Stimulated activated CD4-positive, alpha-beta T cell treated with anti-CD3 and anti-CD28 coated beads, Interleukin-4, amount 100 ng/mL, for 1 hour (primary cell): ENCODE data around the gene PCSK1.

Experiments
- DNase-seq: peaks from one replicate; pipeline ENCODE4 v3.0.0-alpha.2; 2020

Gene PCSK1

GRCh38 chr5:96433066-96433447 lies at the start of gene PCSK1:
Gene PCSK1 (minus strand): TSS chr5:96433248. CDS start chr5:96433042, 206 bp downstream.
- no peak for DNase-seq

GRCh38 chr5:96481867-96482266 lies 48.8 kb upstream of the PCSK1 start:
- no peak for DNase-seq

DNA sequence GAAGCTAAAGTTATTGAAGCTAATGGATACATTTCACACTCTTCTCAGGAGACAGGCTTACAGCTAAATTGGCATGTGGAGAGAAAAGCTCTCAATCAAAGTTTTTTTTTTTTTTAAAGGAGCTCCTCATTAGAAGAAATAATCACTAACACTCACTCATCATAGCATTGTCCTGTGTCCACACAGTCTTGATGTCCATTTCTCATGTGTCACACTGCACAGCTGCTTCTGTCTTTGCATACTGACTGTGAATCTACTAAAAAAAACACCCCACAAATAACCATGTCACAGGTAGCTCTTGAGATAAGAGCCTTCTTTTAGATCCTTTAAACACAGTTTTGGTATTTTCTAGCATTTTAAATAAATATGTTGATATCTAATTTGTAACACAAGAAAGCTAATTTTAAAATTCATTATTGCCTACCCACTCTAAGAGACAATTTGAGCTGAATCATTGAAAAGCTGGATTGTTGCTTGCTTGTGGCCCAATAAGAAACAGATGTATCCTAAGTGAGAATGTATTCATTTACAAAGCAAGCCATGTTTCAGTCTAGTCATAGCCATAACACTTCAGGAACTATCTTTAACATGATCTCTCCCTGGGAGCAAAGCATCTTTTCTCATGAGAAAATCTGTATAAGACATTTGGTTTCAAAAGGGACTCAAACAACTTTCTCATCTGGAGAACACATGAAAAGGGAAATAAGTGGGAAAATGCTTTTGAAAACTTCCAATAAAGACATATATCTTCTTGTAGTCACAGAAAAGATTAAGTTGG lies 48.1 kb upstream of the PCSK1 start:
- no peak for DNase-seq

- no peak for DNase-seq
Measured at GRCh38 chr5:96478983-96479382, 45.9 kb upstream of the PCSK1 start.

DNA sequence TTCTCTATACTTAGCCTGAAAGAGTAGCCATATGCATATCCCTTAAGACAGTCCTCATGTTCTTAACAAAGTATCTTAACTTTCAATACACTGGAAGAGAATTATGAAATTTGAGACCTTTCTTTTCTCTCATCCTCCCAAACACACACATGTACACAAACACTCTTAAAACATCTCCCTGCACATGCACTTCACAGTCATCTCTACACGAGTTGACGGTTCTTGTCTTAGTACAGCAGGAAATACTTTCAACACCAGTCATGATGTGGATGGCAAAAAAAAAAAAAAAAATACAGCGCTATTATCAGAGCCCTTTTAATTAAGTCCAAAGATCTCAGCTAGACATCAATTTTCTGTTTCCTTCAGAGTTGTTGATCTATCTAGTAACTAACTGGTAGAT lies 43.6 kb upstream of the PCSK1 start:
- DNase-seq = no peak

DNA sequence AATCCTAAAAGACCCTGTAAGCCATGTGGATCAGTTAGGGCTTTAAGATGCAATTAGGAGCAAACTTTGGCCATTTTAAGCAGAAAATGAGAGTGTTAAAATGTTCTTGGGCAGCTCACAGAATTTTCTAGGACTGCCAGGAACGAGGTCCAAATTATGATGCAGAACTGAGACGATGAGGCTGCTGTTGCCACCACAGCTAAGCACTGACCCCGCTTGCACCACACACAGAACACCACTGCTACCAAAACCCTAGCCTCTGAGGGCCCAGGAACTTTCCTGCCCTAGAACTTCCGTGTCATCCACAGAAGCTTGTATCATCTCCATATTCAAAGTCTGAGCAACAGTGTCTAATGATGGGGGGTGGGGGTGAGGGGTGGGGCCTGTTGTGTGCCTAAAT lies 41.0 kb upstream of the PCSK1 start:
- DNase-seq = no peak

DNA sequence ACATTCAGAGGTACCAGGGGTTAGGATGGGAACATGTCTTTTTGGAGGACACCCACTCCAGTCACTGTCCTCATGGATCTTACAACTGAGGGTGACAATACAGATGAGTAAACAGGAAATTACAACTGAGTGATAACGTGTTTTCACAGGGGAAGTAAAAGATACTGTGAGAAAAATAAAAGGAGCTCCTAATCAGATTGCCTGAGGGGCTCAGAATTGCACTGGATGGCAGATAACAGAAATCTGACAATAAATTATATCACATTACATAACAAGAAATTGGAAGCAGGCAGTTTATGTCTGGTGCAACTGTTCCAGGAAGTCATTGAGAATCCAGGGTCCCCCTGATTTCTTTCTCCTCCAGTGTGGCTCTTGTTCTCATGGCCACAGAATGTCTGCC lies 40.1 kb upstream of the PCSK1 start:
- no peak for DNase-seq

DNA sequence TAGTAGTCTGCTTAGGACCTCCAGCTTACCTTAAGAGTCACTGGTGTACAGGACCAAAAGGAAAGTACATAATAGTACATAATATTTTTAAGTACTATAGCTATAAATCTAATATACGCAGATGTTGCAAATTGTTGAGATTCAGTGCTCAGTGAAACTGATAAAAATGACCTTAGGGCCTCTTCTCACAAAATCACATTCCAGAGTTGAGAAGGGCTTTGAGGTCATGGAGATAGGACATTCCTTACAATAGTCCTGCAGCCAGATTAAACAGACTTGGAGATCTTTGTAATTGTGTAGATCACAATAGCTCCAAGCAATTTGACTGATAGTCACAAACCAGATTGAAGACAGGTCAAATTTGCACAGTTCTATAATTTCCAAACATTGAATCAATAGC lies 37.7 kb upstream of the PCSK1 start:
- DNase-seq = no peak

GRCh38 chr5:96468956-96469355 lies 35.9 kb upstream of the PCSK1 start:
- DNase-seq = no peak

DNA sequence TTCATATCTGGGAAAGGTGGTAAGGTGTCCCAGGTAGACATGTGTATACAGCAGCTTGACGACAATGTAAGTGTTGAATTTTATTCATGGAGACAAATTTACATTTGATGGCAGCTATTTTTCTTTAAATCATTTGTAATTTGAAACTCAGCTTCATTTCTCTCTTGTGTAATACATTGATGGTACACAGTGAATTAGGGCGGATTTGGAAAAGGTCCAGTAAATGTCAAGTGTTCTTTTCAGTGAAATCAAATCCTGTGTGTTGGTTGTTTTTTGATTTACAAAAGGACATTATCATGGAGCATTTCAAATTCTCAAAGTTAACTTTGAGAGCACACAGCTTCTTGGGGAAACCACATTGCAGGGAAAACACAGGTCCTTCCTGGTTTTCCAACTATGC lies 30.0 kb upstream of the PCSK1 start:
- DNase-seq = no peak

- no peak for DNase-seq
Measured at GRCh38 chr5:96459313-96460121, 26.5 kb upstream of the PCSK1 start.

GRCh38 chr5:96458176-96458575 lies 25.1 kb upstream of the PCSK1 start:
- no peak for DNase-seq

DNA sequence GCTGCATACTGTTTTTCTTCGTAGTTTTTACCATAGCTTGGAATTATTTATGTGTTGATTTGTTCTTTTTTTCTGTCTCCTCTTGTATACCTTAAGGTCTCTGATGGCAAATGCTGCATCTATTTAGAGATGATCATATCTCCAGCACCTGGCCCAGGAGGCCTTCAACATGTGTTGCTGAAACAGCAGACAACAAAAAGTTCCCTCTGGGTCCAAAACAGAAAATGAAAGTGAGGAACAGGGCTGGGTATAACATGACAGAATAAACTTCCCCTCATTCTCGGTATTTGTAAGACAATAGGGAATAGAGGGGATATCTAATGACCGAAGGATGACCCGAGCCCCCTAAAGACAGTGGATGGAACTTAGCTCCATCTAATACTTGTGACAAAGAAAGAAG lies 22.7 kb upstream of the PCSK1 start:
- DNase-seq = no peak

DNA sequence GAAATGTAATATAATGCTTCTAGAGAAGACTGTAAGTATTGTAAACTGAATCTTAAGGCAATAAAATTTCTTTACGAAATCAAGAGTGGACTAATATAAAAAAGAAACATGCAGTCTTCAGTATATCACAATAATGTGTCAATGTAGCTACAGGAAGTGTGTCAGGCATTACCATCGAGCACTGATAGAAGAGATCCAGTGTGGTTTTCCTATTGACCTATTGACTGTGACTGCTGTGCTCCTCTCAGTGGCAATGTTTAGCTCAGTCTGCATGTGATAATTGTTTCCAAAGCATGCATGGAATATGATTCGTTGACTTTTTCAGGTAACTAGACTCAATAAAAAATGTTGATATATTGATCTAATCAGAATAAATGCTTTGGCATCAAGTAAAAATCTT lies 20.3 kb upstream of the PCSK1 start:
- no peak for DNase-seq

GRCh38 chr5:96447949-96448348 lies 14.9 kb upstream of the PCSK1 start:
- no peak for DNase-seq

GRCh38 chr5:96440185-96440538 lies 7.1 kb upstream of the PCSK1 start:
- no peak for DNase-seq

- no peak for DNase-seq
Measured at GRCh38 chr5:96439477-96440184, 6.6 kb upstream of the PCSK1 start.

DNA sequence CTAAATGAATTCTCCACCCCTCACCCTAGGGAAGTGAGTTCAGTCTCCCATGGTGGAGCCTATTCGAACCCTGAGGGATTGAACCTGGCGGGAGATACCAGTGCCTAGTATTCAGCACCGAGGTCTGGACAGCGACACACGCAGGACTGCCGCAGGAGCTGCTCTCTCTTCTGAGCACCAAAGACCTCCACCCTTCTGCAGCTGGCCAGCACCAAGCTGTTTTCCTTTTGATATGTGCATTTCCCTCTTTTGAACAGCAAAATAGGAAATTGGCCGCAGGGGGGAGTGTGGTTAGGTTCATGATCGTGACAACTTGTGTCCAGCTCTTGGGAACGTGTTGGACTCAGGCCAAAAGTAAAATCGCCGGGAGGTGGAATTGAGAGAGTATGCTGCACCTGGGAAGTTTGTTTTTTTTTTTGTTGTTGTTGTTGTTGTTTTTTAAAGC lies 1.2 kb upstream of the PCSK1 start:
- DNase-seq = peak; percentile 54

DNA sequence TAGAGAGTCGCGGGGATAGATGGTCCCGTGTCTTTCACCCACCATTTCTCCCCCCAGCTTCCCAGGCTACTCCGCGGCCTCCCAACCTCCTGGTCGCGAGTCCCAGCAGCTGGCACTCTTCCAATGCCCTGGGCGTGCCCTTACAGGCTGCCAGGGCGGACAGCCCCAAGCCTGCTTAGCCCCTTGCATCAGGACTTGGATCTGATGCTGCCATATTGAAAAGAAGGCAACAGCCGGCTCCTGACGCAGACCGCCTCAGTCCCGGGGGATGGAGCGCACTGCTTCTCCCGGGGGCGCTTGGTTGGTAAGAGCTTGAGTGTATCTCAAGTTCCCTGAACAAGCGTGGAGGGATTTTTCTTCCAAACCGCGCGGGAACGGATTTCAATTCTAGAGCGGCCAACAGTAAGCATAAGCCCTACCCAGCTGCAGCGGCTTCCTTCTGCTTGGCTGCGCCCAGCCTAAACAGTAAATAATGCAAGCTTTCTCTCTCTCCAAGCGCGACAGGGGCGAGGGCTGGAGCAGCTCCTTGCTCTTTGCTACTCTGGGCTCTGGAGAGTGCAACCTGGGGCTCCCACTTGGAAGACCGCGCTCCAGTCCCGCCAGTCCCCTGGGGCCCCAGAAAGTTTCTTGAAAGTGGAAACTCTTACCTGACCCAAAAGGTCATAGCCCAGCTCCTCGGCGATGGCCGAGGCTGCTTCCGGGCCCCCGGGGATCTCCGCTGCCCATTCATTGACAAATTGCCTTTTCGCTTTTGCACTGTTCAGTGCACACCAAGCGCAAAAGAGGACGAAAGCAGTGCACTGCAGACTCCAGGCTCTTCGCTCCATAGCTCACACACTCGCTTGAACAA lies 607 bp downstream of the PCSK1 start:
- no peak for DNase-seq

DNA sequence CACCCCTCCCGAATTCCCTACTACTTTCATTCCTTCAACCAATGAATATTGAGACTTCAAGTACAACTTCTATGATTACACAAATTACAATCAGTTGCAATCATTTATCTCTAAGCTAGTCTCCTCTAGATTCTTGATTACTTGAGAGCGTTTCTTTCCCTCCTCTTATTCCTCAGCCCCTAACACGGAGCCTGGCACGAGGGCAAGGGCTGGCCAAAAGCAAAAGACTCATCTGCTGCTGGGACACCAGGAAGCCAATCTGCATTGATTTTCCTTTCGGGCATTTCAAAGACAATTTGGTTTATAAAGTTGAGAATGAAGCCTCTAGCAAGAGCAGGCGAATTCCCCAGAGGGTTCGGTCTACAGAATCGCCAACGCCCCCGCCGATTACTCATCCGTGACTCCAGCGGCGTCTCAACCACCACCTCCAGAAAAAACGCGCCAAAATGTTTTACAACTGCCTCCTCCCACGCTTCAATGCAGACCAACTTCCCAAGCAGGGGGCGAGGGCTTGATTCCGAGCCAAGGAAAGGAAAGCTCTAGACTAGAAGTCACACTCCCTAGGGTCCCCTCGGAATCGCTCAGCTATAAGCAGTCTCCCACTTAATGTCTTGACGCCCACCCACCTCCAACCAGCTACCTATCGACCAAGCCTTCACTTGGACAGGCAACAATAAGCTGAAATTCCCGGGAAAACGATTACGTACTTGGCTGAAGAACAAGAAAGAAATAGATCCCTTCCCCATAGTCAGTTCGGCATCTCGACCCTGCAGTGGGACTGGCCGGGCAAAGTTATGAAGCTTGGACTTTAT lies 1.5 kb downstream of the PCSK1 start:
- DNase-seq = no peak

- no peak for DNase-seq
Measured at GRCh38 chr5:96427824-96428223, 5.2 kb downstream of the PCSK1 start.

GRCh38 chr5:96426831-96427230 lies 6.2 kb downstream of the PCSK1 start:
- DNase-seq = no peak
